GM12878 (cell line): ENCODE data around the gene ABCC2.
"Not testable (repeated sequence)": the region's sequence is repeated elsewhere in the genome, so short reads cannot be mapped to it uniquely, and the experiment has no call there.

Experiments used
- POLR2A ChIP-seq: IDR thresholded peaks from 2 replicates; pipeline ENCODE4 v1.6.1; 2011; ENCODE audit warnings: low read depth, mild to moderate bottlenecking, low read length
- TCF12 ChIP-seq: IDR thresholded peaks from 2 replicates; pipeline ENCODE4 v1.6.1; 2011; ENCODE audit warnings: low read depth, mild to moderate bottlenecking, low read length

DNA sequence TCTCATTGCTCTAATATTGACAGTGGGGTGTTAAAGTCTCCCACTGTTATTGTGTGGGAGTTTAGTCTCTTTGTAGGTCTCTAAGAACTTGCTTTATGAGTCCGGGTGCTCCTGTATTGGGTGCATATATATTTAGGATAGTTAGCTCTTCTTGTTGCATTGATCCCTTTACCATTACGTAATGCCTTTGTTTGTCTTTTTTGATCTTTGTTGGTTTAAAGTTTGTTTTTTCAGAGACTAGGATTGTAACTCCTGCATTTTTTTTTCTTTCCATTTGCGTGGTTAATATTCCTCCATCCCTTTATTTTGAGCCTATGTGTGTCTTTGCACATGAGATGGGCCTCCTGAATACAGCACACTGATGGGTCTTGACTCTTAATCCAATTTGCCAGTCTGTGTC is 84.8 kb downstream of the ABCC2 start:
- TF ChIP-seq POLR2A, TCF12: not testable (repeated sequence)
